ENCODE measurements around the gene FBXO45. TPM values are rescaled to one million over a fixed set of nuclear protein-coding genes. Genes with fewer than 3 reads are reported as not detected.

FBXO45 gene
- total RNA-seq, 1 experiment from 2014 or later: 23.2 TPM

- Histone ChIP-seq H3K79me2 (ENCODE audit: insufficient read depth, low read length) (no peaks in the 10 kb centered on the region), H2AFZ (ENCODE audit: low read depth, low read length, poor library complexity, severe bottlenecking) (no peak overlapping the region), H3K4me3 (replicated peaks in 1 of 2; ENCODE audit: low read depth in 1 of 2, low read length in 2 of 2) (no peak overlapping the region), H3K9ac (ENCODE audit: low read length) (no peak overlapping the region), H3K27me3 (ENCODE audit: insufficient read depth, low read length) (no peaks in the 10 kb centered on the region), H3K36me3 (ENCODE audit: control insufficient read depth in 1 of 2, insufficient read depth in 2 of 2, low read length in 2 of 2) (no peaks in the 10 kb centered on the region), H3K9me3 (ENCODE audit: control insufficient read depth in 1 of 2, insufficient read depth in 1 of 2, low read depth in 1 of 2, low read length in 2 of 2) (no peaks in the 10 kb centered on the region), H3K4me2 (ENCODE audit: low read length) (no peak overlapping the region), H3K4me1 (ENCODE audit: control insufficient read depth in 1 of 2, insufficient read depth in 2 of 2, low read length in 2 of 2) (no peaks in the 10 kb centered on the region), H3K27ac (ENCODE audit: low read depth, low read length) (no peak overlapping the region), H3K9me2 (ENCODE audit: insufficient read depth) (no peaks in the 10 kb centered on the region), H4K20me1 (ENCODE audit: insufficient read depth) (no peaks in the 10 kb centered on the region)
- DNase-seq (ENCODE audit: low read depth, low spot score): no peak
- RAD21 ChIA-PET (ENCODE audit: low non-redundant PET in 1 of 2, low total read pairs in 2 of 2, uncharacterized antibody in 2 of 2, unreplicated experiment in 2 of 2): no interaction called here
- no peak for TF ChIP-seq CEBPB (IDR thresholded peaks at IDR 0.05; ENCODE audit: low read depth)
- TF ChIP-seq CTCF (IDR thresholded peaks at IDR 0.05 in 2 of 3, conservative IDR thresholded peaks at IDR 0.05 in 1 of 3; ENCODE audit: borderline replicate concordance in 1 of 3, insufficient read depth in 1 of 3, low read depth in 2 of 3, low read length in 2 of 3): no peak
- no peak for TF ChIP-seq EZH2phosphoT487 (IDR thresholded peaks at IDR 0.05; ENCODE audit: borderline replicate concordance)
- TF ChIP-seq EZH2 (IDR thresholded peaks at IDR 0.05): no peak
- no peak for TF ChIP-seq SIN3A (IDR thresholded peaks at IDR 0.05; ENCODE audit: low read depth)
- no peak for TF ChIP-seq ATF3 (IDR thresholded peaks at IDR 0.05)
- TF ChIP-seq RAD21 (IDR thresholded peaks at IDR 0.05; ENCODE audit: low read depth): no peak
- POLR2A ChIA-PET: no interaction called here
- no TSS peak for BruUV-seq (replicated peaks)
- CTCF ChIA-PET: no interaction called here
- ATAC-seq: no peak
- intact Hi-C loops (cut with micrococcal nuclease): no loop called here
These were observed 16.2 kb upstream of the FBXO45 start for GRCh38 chr3:196552253-196552652.

- Histone ChIP-seq H3K79me2 (ENCODE audit: insufficient read depth, low read length) (no peaks in the 10 kb centered on the region), H2AFZ (ENCODE audit: low read depth, low read length, poor library complexity, severe bottlenecking) (no peak overlapping the region), H4K20me1 (ENCODE audit: insufficient read depth) (no peaks in the 10 kb centered on the region), H3K9ac (ENCODE audit: low read length) (no peak overlapping the region), H3K9me2 (ENCODE audit: insufficient read depth) (no peaks in the 10 kb centered on the region), H3K36me3 (ENCODE audit: control insufficient read depth in 1 of 2, insufficient read depth in 2 of 2, low read length in 2 of 2) (no peaks in the 10 kb centered on the region), H3K4me1 (ENCODE audit: control insufficient read depth in 1 of 2, insufficient read depth in 2 of 2, low read length in 2 of 2) (no peaks in the 10 kb centered on the region), H3K27me3 (ENCODE audit: insufficient read depth, low read length) (no peaks in the 10 kb centered on the region), H3K4me3 (replicated peaks in 1 of 2; ENCODE audit: low read depth in 1 of 2, low read length in 2 of 2) (no peak overlapping the region), H3K27ac (ENCODE audit: low read depth, low read length) (no peak overlapping the region), H3K4me2 (ENCODE audit: low read length) (no peak overlapping the region), H3K9me3 (ENCODE audit: control insufficient read depth in 1 of 2, insufficient read depth in 1 of 2, low read depth in 1 of 2, low read length in 2 of 2) (no peaks in the 10 kb centered on the region)
- BruUV-seq (replicated peaks): no TSS peak
- intact Hi-C loops (cut with micrococcal nuclease): no loop called here
- no peak for TF ChIP-seq TCF7L2 (IDR thresholded peaks at IDR 0.05; ENCODE audit: borderline replicate concordance, extremely low read depth, insufficient read depth, insufficient read length)
- no peak for TF ChIP-seq MAX (IDR thresholded peaks at IDR 0.05)
- TF ChIP-seq SRF (IDR thresholded peaks at IDR 0.05; ENCODE audit: low read depth): no peak
- TF ChIP-seq CBX3 (IDR thresholded peaks at IDR 0.05; ENCODE audit: low read depth): no peak
- TF ChIP-seq POLR2A (IDR thresholded peaks at IDR 0.05; ENCODE audit: borderline replicate concordance, extremely low read depth, insufficient read depth, insufficient read length): no peak
- no peak for TF ChIP-seq YY1 (IDR thresholded peaks at IDR 0.05; ENCODE audit: extremely low read depth, insufficient replicate concordance, low read depth, low read length)
- TF ChIP-seq CEBPB (IDR thresholded peaks at IDR 0.05; ENCODE audit: low read depth): no peak
- TF ChIP-seq POLR2AphosphoS5 (IDR thresholded peaks at IDR 0.05; ENCODE audit: low read depth, low read length): no peak
- TF ChIP-seq SP1 (IDR thresholded peaks at IDR 0.05; ENCODE audit: low read depth): no peak
- no peak for TF ChIP-seq FOSL1 (IDR thresholded peaks at IDR 0.05; ENCODE audit: low read depth)
- TF ChIP-seq EGR1 (IDR thresholded peaks at IDR 0.05; ENCODE audit: low read depth): no peak
- no peak for TF ChIP-seq EZH2 (IDR thresholded peaks at IDR 0.05)
- ATAC-seq (no peak), DNase-seq (ENCODE audit: low read depth, low spot score) (no peak)
- ChIA-PET CTCF (interaction anchor here (1.2 kb wide), 1 partner anchor 25 kb away, joined by 4 read pairs; no protein-coding TSS in a partner anchor), POLR2A (no interaction called here), RAD21 (ENCODE audit: low non-redundant PET in 1 of 2, low total read pairs in 2 of 2, uncharacterized antibody in 2 of 2, unreplicated experiment in 2 of 2) (no interaction called here)
These were observed 14.9 kb upstream of the FBXO45 start for GRCh38 chr3:196553551-196553950.

Measured in HCT116 (cell line).